ENCODE measurements around the gene MARCHF2. TPM values are rescaled to one million over a fixed set of nuclear protein-coding genes. Genes with fewer than 3 reads are reported as not detected.

MARCHF2 gene
- polyA plus RNA-seq, 1 of the 3 experiments (the other 2 are of a cell fraction), result 57.2 TPM

- Histone ChIP-seq H3K4me1 (ENCODE audit: control insufficient read depth in 1 of 2, insufficient read depth in 2 of 2, low read depth in 1 of 2, low read length in 1 of 2) (no peaks in the 10 kb centered on the region; a peak in 1 of 4 replicates), H3K27ac (ENCODE audit: low read depth in 2 of 2, low read length in 1 of 2) (no peak overlapping the region; a peak in 1 of 4 replicates), H3K9ac (no peak overlapping the region), H3K9me3 (no peaks in the 10 kb centered on the region), H3K27me3 (ENCODE audit: insufficient read depth) (no peaks in the 10 kb centered on the region), H4K20me1 (ENCODE audit: insufficient read depth) (peaks cover 84% of the 10 kb centered on the region), H3K4me3 (ENCODE audit: low read depth in 2 of 2, low read length in 1 of 2) (no peak overlapping the region), H3F3A (replicated peaks; ENCODE audit: insufficient read depth) (no peaks in the 10 kb centered on the region), H3K9me2 (no peaks in the 10 kb centered on the region), H2AFZ (ENCODE audit: low read depth) (no peak overlapping the region), H3K4me2 (no peak overlapping the region), H3K36me3 (replicated peaks in 1 of 2; ENCODE audit: control insufficient read depth in 1 of 2, insufficient read depth in 2 of 2, low read length in 1 of 2) (peaks cover 24 to 53% of the 10 kb centered on the region in 2 experiments), H3K79me2 (ENCODE audit: insufficient read depth) (peaks cover 89% of the 10 kb centered on the region)
- DNase-seq, result no peak
- TF ChIP-seq PBX3 (IDR thresholded peaks at IDR 0.05), result no peak
- no peak for TF ChIP-seq ELF1 (IDR thresholded peaks at IDR 0.05)
- POLR2A ChIA-PET, result interaction anchor here (1.1 kb wide), 1 partner anchor 68 kb away, joined by 3 read pairs; the partner anchor contains the start of gene MARCHF2
- CTCF ChIA-PET, result interaction anchor here (0.9 to 1.6 kb wide), 5 partner anchors 10 to 127 kb away, joined by 3 to 4 read pairs (median 3); no protein-coding TSS in a partner anchor
- WGBS (ENCODE audit: low lambda C conversion rate), result 89% methylated on average over 8 of the region's 11 CpGs
These were observed 68.1 kb downstream of the MARCHF2 start for GRCh38 chr19:8481201-8481600.

- H2AFZ ChIP-seq (ENCODE audit: low read depth), result no peak overlapping the region
- H3K36me3 ChIP-seq (replicated peaks in 1 of 2; ENCODE audit: control insufficient read depth in 1 of 2, insufficient read depth in 2 of 2, low read length in 1 of 2), result peaks cover 21 to 55% of the 10 kb centered on the region in 2 experiments
- H3K79me2 ChIP-seq (ENCODE audit: insufficient read depth), result peaks cover 85% of the 10 kb centered on the region
- H3K27ac ChIP-seq (ENCODE audit: low read depth in 2 of 2, low read length in 1 of 2), result no peak overlapping the region
- no peak for DNase-seq
- no peaks in the 10 kb centered on the region; a peak in 1 of 4 replicates for H3K4me1 ChIP-seq (ENCODE audit: control insufficient read depth in 1 of 2, insufficient read depth in 2 of 2, low read depth in 1 of 2, low read length in 1 of 2)
- ChIA-PET CTCF (interaction anchor here (0.7 to 1.6 kb wide), 5 partner anchors 10 to 127 kb away, joined by 3 to 4 read pairs (median 3); no protein-coding TSS in a partner anchor), POLR2A (no interaction called here)
- H4K20me1 ChIP-seq (ENCODE audit: insufficient read depth), result peaks cover 81% of the 10 kb centered on the region
- H3K27me3 ChIP-seq (ENCODE audit: insufficient read depth), result no peaks in the 10 kb centered on the region
- TF ChIP-seq POLR2AphosphoS5 (IDR thresholded peaks at IDR 0.05; ENCODE audit: low read depth, low read length) (no peak), SIN3A (IDR thresholded peaks at IDR 0.05; ENCODE audit: borderline replicate concordance, low read depth, low read length) (no peak), EZH2phosphoT487 (IDR thresholded peaks at IDR 0.05; ENCODE audit: borderline replicate concordance, low read depth) (no peak), EP300 (IDR thresholded peaks at IDR 0.05; ENCODE audit: borderline replicate concordance in 1 of 2, low read depth in 1 of 2, low read length in 1 of 2) (no peak), NFIC (IDR thresholded peaks at IDR 0.05; ENCODE audit: borderline replicate concordance) (no peak), GABPA (IDR thresholded peaks at IDR 0.05; ENCODE audit: low read depth) (no peak), USF1 (IDR thresholded peaks at IDR 0.05; ENCODE audit: borderline replicate concordance, low read depth) (no peak), USF2 (IDR thresholded peaks at IDR 0.05; ENCODE audit: borderline replicate concordance, low read depth, low read length) (no peak)
- H3K4me2 ChIP-seq, result no peak overlapping the region
- H3F3A ChIP-seq (replicated peaks; ENCODE audit: insufficient read depth), result no peaks in the 10 kb centered on the region
- 99% methylated on average over 6 of the region's 6 CpGs for WGBS (ENCODE audit: low lambda C conversion rate)
- no peak overlapping the region for H3K9ac ChIP-seq
- H3K9me3 ChIP-seq, result no peaks in the 10 kb centered on the region
- no peaks in the 10 kb centered on the region for H3K9me2 ChIP-seq
- H3K4me3 ChIP-seq (ENCODE audit: low read depth in 2 of 2, low read length in 1 of 2), result no peak overlapping the region
These were observed 68.5 kb downstream of the MARCHF2 start for GRCh38 chr19:8481616-8482015.
